SKM-1 (cell line): ENCODE data around the gene IKZF5.

Source experiments
- DNase-seq: peaks from one replicate; lab custom pipeline; 2025; ENCODE audit not compliant: unreplicated experiment; lab: John Stamatoyannopoulos, UW

IKZF5 gene

DNA sequence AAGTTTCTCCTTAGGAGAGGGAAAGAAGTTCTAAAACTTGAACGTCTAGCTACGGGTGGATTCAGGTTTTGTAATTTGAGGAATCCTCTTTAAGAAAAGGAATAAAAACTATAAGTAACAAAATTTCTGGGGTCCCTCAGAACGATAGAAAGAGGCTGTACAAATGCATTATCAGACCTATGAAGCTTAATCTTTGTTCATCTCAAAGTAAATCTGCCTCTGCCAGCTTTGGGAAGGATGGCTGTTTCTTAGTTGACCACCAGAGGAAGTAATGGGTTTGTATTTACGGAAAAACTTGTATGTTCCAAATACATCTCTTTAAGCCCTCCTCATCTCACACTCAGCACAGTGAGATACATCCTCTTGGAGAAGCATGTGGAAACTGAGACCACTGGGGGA is 27.5 kb downstream of the IKZF5 start:
- peak; percentile 24 for DNase-seq

DNA sequence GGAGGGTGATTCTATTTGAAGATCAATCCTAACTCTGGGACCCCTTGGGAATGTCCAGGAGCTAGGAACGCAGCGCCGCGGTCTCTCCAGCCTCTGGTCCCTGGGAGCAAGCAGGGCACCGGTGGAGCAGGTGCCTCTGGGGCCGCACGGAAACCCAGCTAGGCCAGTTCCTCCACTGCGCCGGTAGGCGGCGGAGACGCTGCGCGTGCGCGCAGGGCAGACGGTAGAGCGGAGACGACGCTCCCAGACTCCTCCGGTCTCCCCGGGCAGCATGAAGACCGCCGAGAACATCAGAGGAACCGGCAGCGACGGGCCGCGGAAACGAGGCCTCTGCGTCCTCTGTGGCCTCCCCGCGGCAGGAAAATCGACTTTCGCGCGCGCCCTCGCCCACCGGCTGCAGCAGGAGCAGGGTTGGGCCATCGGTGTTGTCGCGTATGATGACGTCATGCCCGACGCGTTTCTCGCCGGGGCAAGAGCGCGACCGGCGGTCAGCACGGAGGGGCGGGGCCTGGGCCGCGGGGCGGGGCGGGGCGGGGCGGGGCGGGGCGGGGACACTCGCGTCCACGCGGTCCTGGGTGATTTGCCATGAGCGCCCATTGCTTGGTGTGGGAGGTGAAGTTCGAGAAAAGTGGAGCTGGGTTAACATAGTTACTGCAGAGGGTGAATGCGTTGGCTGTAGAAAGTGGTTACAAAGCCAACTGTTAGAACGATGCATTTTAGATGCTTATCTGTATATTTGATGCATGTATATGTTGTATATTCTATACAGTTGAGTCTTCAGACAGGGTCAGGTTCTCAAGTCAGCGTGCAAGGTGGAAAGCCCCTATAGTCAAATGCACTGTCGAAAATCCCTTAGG is 28.2 kb downstream of the IKZF5 start, which contains the start of gene PSTK:
Gene PSTK (plus strand): TSS at position 193 of the 857 bp plus-strand sequence. CDS start 79 bp downstream, at position 272.
- peak; percentile 42 for DNase-seq

DNA sequence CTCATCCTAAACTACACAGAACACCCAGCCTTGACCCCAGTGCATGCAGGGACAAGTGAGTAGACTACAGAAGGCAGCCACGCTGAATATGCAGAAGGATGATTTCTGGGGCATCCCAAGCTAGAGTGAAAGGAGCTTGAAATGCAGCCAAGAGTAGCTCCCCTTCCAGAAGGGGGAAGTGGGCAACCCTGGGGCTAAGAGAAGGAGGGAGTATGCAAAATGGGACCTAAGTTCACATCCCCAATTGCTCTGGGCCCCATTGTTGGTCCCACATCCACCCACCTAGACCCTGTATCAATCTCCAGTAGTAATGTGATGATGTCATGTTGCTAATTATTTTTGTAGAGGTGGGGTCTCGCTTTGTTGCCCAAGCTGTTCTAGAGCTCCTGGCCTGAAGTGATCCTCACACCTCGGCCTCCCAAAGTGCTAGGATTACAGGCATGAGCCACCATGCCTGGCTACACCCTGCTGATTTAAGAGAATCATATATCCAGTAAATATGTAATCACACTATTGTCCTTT is 34.0 kb downstream of the IKZF5 start:
- DNase-seq = no peak

DNA sequence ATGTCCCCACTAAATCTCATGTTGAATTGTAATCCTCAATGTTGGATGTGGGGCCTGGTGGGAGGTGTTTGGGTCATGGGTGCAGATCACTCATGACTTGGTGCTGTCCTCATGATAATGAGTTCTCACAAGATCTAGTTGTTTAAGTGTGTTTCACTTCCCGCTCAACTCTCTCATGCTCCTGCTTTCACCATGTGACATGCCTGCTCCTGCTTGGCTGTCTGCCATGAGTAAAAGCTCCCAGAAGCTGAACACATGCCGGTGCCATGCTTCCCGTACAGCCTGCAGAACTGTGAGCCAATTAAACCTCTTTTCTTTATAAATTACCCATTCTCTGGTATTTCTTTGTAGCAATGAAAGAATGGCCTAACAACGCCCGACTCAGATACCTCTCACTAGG is 34.6 kb downstream of the IKZF5 start:
- no peak for DNase-seq

DNA sequence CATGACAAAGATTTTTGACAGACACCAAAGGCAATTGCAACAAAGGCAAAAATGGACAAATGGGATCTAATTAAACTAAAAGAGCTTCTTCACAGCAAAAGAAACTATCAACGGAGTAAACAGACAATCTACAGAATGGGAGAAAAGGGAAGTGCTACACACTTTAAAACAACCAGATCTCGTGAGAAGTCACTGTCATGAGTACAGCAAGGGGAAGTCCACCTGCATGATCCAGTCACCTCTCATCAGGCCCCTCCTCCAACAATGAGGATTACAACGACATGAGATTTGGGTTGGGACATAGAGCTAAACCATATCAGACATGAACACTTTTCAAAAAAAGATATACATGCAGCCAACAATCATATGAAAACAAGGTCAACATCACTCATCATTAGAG is 39.9 kb downstream of the IKZF5 start:
- DNase-seq = no peak

GRCh38 chr10:122966879-122967278 is 41.7 kb downstream of the IKZF5 start:
- no peak for DNase-seq

GRCh38 chr10:122962405-122962804 is 46.2 kb downstream of the IKZF5 start:
- DNase-seq = no peak

- DNase-seq = no peak
Measured at GRCh38 chr10:122957474-122957873, 51.1 kb downstream of the IKZF5 start.

DNA sequence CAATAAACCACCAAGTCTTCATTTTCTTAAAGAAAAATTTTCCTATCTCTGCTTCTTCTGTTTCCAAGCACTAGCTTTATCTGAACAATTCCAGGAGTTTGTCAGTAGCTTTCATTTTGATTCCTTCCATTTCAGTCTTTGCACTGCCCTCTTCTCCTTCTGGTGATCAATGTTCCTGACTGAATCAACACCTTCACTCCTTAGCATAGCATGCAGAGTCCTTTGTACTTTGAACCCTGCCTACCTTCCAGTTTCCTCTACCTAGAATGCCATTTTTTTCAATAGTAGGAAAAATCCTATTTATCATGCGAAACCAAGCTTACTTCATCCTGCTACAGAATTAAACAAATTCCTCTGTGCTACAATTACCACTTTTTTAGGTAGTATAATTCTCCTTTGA is 52.7 kb downstream of the IKZF5 start:
- no peak for DNase-seq

GRCh38 chr10:122954731-122955050 is 53.9 kb downstream of the IKZF5 start:
- DNase-seq = no peak

DNA sequence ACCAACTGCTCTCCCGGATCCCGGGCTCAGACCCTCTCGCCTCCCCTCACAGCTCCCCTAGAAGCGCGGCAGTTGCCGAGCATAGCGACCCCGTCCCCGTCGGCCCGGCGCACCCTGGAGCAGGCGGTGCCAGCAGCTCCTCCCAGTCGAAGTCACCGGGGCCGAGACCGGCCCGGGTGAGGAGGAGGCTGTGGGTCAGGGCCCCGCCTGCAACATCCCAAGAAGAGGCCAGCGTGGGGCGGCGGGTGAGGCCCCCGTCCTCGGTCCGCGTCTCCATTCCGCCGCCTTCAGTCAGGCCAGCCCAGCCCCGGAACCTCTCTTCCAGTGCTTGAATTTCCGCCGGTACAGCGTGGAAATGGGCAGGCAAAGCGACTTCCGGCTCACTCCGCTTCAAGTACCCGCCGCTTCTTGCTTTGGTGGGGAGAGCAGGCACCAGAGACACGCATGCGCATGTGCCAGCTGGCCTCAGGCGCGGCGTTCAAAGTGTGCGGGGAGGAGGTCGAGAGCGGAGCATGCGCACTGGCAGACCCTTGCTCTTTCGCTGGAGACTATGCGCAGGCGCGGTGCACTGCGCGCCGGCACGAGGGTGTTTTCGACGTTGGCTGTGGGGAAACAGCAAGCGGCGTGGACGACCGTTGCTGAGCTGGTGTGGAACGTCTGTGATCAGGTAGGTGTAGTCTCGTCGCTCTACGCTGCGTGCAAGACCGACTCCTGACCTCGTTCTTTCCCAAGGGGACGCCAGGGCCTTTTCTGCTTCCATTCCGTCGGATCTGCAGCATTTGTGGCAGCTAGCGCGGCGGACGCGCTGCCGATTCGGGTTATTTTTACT is 54.5 kb downstream of the IKZF5 start, which contains the start of gene C10orf88:
Gene C10orf88 (minus strand): TSS at position 326 of the 829 bp plus-strand sequence. CDS start 49 bp downstream, at position 277.
- DNase-seq = peak; percentile 97

DNA sequence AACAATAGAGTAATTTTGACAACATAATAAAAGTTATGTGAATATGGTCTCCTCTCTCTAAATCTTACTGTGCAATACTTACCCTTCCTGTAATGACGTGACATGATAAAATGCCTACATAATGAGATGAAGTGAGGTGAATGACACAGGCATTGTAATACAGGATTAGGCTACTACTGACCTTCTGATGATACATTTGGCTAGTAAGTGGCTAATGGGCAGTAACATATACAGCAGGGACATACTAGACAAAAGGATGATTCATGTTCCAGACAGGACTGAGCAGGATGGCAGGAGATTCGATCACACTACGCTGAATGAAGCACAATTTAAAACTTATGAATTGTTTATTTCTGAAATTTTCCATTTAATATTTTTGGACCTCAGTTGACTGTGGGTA is 59.3 kb downstream of the IKZF5 start:
- DNase-seq = no peak
